Endothelial cell (in vitro differentiated cells): ENCODE measurements around the gene ADAM17. TPM values are rescaled to one million over a fixed set of nuclear protein-coding genes. Genes with fewer than 3 reads are reported as not detected.
A peak's percentile ranks its signal among the peaks of the same experiment; 100 is the strongest.

Experiments
- DNase-seq: peaks from one replicate; pipeline ENCODE4 v3.0.0; 2021; ENCODE audit warnings: low spot score
- H3K27ac Mint-ChIP-seq: one replicate; pipeline ENCODE4 v1.8.0; 2021; ENCODE audit warnings: mixed read lengths, inconsistent platforms; ENCODE audit not compliant: unreplicated experiment
- H3K27me3 Mint-ChIP-seq: one replicate; pipeline ENCODE4 v1.8.0; 2021; ENCODE audit warnings: mild to moderate bottlenecking, moderate library complexity, mixed read lengths, inconsistent platforms; ENCODE audit not compliant: unreplicated experiment
- H3K36me3 Mint-ChIP-seq: one replicate; pipeline ENCODE4 v1.8.0; 2021; ENCODE audit warnings: mild to moderate bottlenecking, low read depth, mixed read lengths, inconsistent platforms; ENCODE audit not compliant: unreplicated experiment
- H3K4me1 Mint-ChIP-seq: one replicate; pipeline ENCODE4 v1.8.0; 2021; ENCODE audit warnings: mild to moderate bottlenecking, mixed read lengths, inconsistent platforms; ENCODE audit not compliant: unreplicated experiment
- H3K4me3 Mint-ChIP-seq: one replicate; pipeline ENCODE4 v1.8.0; 2021; ENCODE audit warnings: mild to moderate bottlenecking, mixed read lengths, inconsistent platforms; ENCODE audit not compliant: unreplicated experiment
- H3K9me3 Mint-ChIP-seq: one replicate; pipeline ENCODE4 v1.8.0; 2021; ENCODE audit warnings: mixed read lengths, inconsistent platforms; ENCODE audit not compliant: unreplicated experiment
- total RNA-seq: library from RNA; stranded (reverse); fragmentation: NEBNext Ultra II Directional; extraction: Animal tissue kit (Norgen Biotek cat#: 25700); gene quantifications from one replicate; pipeline ENCODE4 v1.2.1, GENCODE V29; 2021; ENCODE audit not compliant: unreplicated experiment
- TF ChIP-seq, protein P1 (sequence below): fragments of 200-600 bp; sonication (generic); IDR thresholded peaks from one replicate; pipeline ENCODE4 v1.5.0; 2021; ENCODE audit warnings: antibody characterized with exemption; ENCODE audit not compliant: unreplicated experiment

Gene ADAM17
- total RNA-seq, 1 donor from 2014 or later = 39.7 TPM

DNA sequence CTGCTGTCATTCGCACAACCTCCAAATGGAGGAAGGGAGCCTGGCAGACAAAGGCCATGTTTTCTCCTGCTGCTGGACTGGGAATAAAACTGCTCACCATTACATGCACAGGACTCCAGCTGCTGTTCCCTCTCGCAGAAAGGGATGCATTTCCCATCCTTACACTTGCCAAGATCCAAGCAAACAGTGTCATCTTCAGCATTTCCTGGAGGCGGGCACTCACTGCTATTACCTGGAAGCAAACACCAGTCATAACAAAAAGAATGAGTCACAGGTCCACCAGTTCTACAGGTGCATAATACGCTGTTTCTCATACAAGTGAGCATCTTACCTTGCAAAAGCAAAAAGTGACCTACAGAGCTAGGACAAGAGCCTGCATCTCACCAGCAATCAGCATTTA lies 58.6 kb downstream of the ADAM17 start:
- Mint-ChIP-seq H3K27ac (no peak overlapping the region), H3K36me3 (peaks cover 29% of the 10 kb centered on the region), H3K27me3 (peaks cover 1% of the 10 kb centered on the region)

DNA sequence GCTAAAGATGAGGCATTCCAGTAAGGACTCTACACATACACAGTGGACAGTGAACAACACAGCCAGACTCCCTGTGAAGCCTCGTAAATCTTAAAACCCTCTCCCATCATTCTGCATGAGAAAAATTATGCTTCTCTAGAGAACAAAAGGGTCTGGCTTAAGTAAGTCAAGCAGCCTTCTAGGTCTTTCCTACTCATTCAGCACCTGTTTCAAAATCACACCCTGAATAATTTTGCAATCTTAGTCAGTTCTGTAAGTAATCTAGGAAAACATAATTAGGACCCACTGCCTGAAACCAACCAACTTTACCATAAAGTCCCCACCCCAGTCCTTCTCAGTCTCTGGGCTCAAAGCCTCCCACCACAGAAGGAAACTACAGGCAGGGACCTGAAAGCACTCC lies 61.5 kb downstream of the ADAM17 start:
- no peak for DNase-seq
- Mint-ChIP-seq H3K27ac (no peak overlapping the region), H3K4me3 (peak overlapping the region; percentile 65), H3K4me1 (no peaks in the 10 kb centered on the region), H3K9me3 (no peaks in the 10 kb centered on the region), H3K27me3 (no peaks in the 10 kb centered on the region), H3K36me3 (peaks cover 36% of the 10 kb centered on the region)
- TF ChIP-seq, protein P1, sequence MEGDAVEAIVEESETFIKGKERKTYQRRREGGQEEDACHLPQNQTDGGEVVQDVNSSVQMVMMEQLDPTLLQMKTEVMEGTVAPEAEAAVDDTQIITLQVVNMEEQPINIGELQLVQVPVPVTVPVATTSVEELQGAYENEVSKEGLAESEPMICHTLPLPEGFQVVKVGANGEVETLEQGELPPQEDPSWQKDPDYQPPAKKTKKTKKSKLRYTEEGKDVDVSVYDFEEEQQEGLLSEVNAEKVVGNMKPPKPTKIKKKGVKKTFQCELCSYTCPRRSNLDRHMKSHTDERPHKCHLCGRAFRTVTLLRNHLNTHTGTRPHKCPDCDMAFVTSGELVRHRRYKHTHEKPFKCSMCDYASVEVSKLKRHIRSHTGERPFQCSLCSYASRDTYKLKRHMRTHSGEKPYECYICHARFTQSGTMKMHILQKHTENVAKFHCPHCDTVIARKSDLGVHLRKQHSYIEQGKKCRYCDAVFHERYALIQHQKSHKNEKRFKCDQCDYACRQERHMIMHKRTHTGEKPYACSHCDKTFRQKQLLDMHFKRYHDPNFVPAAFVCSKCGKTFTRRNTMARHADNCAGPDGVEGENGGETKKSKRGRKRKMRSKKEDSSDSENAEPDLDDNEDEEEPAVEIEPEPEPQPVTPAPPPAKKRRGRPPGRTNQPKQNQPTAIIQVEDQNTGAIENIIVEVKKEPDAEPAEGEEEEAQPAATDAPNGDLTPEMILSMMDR = no peak

More for the DNA sequence above, 58.6 kb downstream of the ADAM17 start:
- TF ChIP-seq, protein P1 = no peak
- Mint-ChIP-seq H3K9me3 (no peaks in the 10 kb centered on the region), H3K4me1 (no peaks in the 10 kb centered on the region), H3K4me3 (no peak overlapping the region)
- DNase-seq = no peak

DNA sequence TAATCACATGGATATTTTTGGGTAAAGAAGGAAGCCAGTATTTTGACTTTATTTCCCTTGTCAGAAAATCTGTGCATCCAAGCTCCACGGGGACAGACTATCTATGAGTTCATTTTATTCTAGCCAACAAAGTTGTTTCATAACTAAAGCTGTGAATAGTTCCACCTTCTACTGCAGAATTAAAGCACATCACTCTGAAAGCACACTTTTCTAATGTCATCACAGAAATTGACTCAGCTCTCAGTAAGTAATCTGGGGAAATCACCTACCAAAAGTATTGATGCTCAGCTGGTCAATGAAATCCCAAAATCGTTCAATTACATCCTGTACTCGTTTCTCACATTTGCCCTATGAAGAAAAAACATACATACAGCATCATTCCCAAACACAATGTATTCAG lies 62.2 kb downstream of the ADAM17 start:
- H3K36me3 Mint-ChIP-seq = peaks cover 36% of the 10 kb centered on the region
- no peaks in the 10 kb centered on the region for H3K9me3 Mint-ChIP-seq
- H3K27ac Mint-ChIP-seq = no peak overlapping the region
- no peaks in the 10 kb centered on the region for H3K4me1 Mint-ChIP-seq
- TF ChIP-seq, protein P1 = no peak
- no peaks in the 10 kb centered on the region for H3K27me3 Mint-ChIP-seq
- DNase-seq = no peak
- H3K4me3 Mint-ChIP-seq = no peak overlapping the region

DNA sequence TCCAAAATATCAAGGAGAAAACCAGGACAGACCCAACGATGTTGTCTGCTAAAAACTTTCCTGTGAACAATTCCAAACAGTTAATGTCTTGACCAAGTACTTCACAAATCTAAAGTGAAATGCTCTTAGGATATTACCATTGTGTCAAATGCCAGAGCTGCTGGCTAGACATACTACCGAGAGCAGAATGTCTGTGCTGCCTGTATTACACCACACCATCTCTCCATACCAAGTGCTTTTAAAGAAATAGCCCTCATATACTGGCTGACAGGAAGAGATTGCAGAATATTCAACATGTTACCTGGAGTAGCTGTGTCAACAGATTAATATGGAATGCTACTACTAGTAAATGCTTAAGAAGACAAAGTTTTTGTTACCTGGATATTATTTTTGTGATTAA lies 62.7 kb downstream of the ADAM17 start:
- DNase-seq = no peak
- Mint-ChIP-seq H3K27me3 (no peaks in the 10 kb centered on the region), H3K27ac (no peak overlapping the region), H3K9me3 (no peaks in the 10 kb centered on the region), H3K36me3 (peaks cover 41% of the 10 kb centered on the region), H3K4me1 (no peaks in the 10 kb centered on the region), H3K4me3 (no peak overlapping the region)
- TF ChIP-seq, protein P1 = no peak

DNA sequence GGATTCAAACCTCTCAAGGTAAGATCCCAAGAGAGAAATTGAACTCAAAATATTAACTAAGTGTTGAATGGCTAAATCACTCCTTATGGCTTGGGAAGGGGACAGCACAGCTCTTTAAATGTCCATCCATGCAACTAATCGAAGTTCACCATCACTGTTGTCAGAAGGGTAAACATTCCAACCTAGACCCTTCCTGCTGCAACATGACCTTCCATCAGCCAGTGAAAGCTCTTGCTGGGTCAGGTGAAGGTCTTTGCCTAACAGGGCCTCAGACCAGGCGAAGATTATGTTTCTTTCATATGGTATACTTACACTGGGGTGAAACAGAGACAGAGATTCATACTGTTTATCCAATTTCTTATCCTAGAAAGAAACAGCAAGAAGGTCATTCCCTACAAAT lies 64.8 kb downstream of the ADAM17 start:
- no peak for DNase-seq
- Mint-ChIP-seq H3K27ac (peak overlapping the region; percentile 24), H3K9me3 (no peaks in the 10 kb centered on the region), H3K4me3 (no peak overlapping the region), H3K4me1 (no peaks in the 10 kb centered on the region), H3K27me3 (no peaks in the 10 kb centered on the region), H3K36me3 (peaks cover 38% of the 10 kb centered on the region)
- TF ChIP-seq, protein P1 = no peak
